T47D (cell line): ENCODE measurements around the gene ENPP6.

Experiments
- DNase-seq, 2 experiments: peaks; one replicate each; pipeline versions ENCODE4 v3.0.0 to v3.0.0-alpha.2; 2011 to 2012; ENCODE audit warnings: low read depth in 1 of 2, low spot score in 1 of 2
- JUND ChIP-seq: IDR thresholded peaks from 2 replicates; pipeline ENCODE4 v1.6.1; 2012; ENCODE audit warnings: low read depth
- in situ Hi-C: cut with HindIII; loops from 2 replicates; pipeline ENCODE4 v1.10.0; 2016; ENCODE audit warnings: low sequenced_read_pairs, low pct_unique_long_range_greater_than_20kb

Gene ENPP6

DNA sequence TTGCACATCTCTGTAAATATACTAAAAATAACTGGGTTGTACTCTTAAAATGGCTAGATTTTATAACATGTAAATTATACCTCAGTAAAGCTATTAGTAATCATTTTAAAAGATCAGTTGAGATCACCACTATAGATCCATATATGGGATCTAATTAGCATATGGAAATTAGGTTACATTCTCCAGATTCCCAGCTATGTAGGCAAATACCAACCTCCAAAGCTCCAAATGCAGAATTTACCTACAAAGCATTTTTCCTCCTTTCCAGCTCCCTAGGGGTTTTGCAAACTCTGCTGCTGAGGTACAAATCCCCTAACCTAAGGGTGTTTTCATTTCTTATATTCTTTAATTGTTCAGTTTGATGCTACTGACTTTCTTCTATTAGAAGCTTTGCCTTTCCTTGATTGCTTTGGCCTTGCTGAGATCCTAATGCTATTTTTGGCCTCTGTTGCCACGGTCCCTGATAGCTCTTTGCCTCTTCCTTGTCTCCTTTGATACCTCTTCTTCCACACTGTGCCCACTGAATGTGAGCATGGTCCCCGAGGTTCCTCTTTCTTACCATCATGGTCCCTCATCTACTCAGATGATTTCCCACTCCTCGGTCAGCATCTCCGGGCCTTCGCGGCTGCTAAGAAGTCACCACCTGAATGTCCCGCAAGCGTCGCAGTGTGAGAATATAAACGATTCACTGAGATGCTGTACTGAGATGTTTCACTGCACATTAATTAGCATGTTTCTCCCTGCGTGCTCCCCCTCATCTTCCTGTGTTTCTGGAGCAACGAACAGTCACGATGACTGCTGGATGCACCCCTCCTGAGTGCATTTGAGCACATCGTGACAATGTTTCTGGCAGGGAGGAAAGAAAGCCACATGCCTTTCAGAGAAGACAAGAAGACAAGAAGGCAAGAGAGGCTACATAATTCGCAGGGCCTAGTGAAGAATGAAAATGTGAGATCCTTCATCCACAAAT, 23.8 kb downstream of the ENPP6 start:
- no peak for TF ChIP-seq JUND
- in situ Hi-C loops: no loop called here
- DNase-seq: peak in 1 of 2 experiments; percentile 44

DNA sequence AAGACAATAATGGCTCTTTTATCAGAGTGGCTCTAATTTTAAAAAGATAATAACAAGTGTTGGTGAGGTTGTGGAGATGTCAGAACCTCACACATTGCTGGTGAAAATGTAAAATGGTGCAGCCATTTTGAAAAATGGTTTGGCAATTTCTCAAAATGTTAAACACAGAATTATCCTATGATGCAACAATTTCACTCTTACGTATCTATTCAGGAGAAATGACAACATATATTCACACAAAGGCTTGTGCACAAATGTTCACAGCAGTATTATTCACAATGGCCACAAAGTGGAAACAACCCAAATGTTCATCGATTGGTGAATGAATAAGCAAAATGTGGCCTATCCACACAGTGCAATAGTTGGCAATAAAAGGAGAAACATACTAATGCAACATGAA, 24.7 kb downstream of the ENPP6 start:
- no peak for TF ChIP-seq JUND
- no peak for DNase-seq
- in situ Hi-C loops: no loop called here

DNA sequence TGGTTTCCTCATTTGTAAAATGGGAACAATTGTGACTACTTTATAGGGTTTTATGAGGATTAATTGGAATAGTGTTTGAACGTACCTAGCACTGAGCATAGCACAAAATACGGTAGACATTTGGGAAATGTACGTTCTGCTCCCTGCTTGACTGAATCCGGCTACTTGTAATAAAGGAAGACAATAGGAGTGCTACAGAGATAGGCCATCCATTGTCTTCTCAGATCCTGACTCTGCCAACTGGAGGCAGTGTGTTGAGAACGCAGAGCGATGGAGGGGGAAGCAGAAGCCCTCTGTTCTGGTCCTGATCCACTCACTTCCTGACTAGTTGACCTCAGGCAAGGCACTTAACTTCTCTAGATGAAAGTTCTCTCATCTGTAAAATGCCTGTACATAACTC, 26.4 kb downstream of the ENPP6 start:
- no peak for TF ChIP-seq JUND
- DNase-seq: no peak
- in situ Hi-C loops: no loop called here

DNA sequence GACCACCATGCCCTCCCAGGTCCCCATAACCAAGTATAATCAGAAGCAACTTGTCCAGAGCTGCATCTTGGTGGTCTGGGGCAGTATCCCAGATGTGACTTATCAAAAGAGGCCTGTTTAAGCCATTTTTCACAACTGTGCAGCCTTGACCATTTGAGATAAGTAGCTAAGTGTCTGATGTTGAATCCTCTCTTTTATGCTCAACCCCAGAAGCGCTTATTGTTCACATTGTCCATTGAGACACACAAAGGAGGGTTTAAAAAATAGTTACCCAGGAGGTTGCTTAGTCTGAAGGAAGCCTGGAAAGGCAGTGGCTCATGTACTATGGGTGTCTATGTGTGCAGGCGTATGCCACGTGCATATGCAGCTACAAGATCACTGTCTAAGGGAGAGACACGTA, 27.0 kb downstream of the ENPP6 start:
- no peak for TF ChIP-seq JUND
- no peak for DNase-seq
- in situ Hi-C loops: no loop called here

DNA sequence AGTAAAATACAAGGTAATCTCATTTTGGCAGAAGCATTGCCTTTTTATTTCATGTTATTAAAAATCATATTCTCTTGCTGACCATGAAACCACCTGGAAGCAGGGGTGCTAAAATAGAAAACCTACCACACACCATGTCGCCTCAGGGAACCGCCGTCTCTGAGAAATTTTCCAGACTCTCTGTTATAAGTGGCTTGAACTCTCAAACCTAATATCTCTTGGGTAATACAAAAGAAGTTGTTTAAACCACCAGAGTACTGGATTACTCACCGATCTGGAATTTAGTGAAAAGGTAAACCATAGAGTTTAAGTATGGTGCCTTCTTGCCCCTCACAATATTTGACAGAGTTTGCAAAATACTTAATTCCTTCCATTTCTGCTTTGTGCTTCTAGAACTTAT, 27.7 kb downstream of the ENPP6 start:
- TF ChIP-seq JUND: no peak
- DNase-seq: no peak
- in situ Hi-C loops: no loop called here

DNA sequence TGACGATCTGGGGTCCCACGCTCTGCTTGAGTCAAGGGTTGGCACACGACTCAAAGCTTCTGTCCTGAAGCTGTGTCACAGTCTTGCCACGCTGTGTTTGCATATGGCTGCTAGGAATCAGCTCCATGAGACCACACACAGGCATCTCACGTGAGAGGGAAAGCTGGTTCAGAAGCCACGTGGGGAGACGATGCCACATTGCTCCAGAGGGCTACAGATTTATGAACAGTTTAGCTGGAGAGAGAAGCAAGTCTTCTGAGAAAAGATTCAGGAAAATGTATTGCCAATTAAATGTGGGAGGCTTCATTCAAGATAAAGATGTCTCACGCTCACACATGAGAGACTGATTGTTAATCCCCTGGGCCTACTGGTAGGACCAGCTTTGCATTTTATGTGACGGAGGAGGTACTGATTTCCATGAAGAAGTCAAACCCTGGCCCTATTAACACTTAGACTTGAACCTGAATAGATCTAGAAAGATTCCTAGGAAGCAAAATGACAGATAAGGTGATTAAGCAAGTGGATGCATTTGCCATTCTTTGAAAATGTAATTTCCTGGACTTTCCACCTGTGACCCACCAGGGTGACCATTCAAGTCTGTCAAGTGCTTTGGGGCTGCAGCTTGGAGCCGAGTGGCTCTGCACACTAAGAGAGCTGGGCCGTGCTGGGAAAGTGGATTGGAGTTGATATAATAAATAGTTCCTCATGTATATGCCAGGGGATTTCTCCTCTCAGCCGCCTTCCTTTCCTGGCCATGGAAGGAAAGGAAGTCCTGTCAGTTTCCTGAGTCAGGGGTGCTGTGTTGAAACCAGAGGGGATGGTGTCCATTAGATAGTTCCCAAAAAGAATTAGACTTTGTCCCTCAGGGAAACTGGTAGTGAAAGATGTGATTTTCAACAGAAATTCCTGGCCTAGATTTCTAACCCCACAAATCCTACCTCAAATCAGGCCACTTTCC, 29.0 kb downstream of the ENPP6 start:
- no peak for DNase-seq
- no peak for TF ChIP-seq JUND
- in situ Hi-C loops: no loop called here

DNA sequence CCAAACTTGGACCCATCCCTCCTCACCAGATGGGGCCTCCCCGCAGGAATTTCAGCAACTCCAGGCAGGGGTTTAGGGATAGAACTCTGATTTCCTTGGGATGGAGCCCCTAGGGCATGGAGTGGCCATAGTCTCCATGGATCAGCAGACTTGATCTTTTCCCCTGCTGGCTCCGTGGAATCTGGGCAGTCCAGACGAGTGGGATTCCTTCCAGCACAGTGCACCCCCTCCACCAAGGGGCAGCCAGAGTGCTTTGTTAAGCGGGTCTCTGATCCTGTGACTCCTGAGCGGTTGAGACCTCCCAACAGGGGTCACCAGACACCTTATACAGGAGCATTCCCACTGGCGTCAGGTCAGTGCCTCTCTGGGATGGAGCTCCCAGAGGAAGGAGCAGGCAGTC, 40.4 kb downstream of the ENPP6 start:
- TF ChIP-seq JUND: no peak
- in situ Hi-C loops: no loop called here
- no peak for DNase-seq

DNA sequence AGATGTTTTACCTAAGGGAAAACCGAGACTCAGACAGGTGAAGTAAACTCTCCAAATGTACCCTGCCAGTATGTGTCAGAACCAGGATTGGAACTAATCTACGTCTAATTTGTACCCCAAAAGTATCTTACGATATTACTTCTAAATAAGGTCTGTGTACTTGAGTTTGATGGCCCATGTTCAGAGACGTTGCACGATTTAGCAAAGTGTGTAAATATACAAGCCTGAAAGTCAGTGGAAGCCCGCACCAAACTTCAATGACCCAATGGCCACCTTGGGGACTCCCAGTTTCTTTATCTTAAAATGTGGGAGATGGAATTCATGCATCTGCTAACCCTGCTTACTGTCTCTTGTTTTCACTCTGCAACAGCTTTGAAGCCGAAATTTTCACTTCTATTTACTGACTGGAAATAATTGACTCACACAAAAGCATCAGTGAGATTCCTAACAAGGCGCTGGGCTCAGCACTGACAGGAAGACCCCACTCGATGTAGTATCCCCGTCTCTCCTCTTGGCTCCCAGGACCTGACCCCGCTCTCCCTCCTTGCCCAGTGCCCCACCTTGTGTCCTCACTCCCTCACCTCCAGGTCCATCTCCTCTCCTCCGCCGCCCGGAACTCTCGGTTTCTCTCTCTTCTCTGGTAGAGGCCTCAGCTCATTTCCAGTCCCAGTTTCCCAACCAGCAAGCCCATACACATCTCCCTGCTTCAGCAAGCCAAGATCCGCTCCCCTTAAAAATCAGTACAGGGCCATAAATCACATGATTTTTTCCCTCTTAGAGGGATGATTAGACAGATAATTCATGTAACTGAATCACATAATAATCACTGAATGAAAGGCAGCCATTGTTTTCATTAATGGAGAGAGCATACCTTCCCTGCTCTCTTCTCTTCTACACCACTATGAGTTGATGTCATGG, 42.8 kb downstream of the ENPP6 start:
- in situ Hi-C loops: no loop called here
- DNase-seq: no peak
- no peak for TF ChIP-seq JUND

DNA sequence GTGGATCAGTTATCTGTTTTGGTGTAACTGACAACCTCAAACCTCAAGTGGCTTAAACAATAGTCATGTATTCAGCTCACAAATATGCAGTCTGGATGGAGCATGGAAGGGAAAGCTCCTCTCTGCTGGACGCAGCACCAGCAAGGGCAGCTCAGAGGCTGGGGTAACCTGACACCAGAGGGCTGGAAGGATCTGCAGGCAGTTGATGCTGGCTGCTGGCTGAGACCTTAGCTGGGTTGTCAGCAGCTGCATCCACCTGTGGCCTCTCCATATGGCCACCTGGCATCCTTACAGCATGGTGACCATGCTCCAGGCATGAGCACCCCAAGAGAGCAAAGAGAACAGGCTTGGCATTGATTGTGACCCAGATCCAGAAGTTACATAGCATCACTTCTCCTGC, 46.7 kb downstream of the ENPP6 start:
- DNase-seq: peak in 1 of 2 experiments; percentile 43
- in situ Hi-C loops: no loop called here
- no peak for TF ChIP-seq JUND

DNA sequence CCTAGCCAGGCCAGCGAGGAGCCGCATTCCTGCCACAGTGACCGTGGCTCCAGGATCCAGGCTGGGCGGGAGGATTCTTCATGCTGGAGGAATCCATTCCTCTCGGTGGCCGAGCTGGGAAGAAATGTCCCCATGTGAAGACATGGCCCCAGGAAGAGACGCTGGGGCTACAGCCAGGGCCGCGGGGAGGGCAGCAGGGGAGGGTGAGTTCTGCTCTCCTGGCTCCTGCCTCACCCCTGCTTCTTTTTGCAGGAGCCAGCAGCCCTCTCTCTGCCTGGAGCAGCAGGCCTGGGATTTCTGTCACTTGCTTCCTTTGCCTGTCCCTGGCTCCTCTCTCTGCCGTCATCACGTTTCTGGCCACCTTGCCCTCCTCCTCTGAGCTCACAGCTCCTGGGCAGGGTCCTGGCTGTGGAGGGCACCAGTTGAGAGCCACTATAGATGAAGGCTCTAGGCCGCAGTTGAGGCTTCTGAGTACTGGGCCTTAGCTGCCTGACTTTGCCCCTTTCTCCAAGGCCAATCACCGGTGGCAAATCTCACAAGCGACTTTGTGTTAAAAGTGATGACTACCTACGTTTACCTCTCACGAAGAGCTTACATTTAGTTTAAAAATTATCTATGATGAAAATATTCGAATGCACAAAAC, 48.3 kb downstream of the ENPP6 start:
- no peak for DNase-seq
- no peak for TF ChIP-seq JUND
- in situ Hi-C loops: no loop called here

DNA sequence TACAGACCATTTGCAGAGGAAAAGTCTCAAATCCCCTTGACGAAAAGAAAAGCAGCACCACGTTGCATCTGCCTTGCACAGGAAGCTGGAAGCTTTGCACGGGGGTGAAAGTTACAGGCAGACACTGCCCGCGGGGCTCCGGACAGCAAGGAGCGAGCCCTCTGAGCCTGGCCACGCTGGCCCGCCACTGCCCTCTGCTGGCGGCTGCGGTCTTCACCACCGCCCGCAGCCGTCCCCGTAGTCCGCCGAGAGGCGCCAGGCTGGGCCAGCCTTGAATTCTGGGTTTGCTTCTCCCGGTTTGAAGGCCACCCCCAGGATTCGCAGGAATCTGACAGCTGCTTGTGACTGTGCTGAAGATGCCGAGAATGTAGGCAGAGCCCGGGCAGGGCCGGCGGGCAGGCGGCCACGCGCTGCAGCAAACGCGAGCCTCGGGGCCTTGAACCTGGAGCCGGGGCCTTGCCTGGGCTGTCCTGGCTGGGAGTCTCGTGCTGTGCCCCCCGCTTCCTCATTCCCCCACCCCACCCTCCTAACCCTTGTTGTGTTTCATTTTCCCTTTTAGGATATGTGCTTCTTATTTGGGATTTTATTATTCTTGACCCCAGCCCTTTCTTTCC, 49.2 kb downstream of the ENPP6 start:
- DNase-seq: peak; percentile 37 to 58
- no peak for TF ChIP-seq JUND
- in situ Hi-C loops: no loop called here
